RWPE1 (cell line): Measurements from ENCODE around the gene C2orf92.
"Not testable (repeated sequence)": the region's sequence is repeated elsewhere in the genome, so short reads cannot be mapped to it uniquely, and the experiment has no call there.

Experiments used
- CTCF ChIA-PET: fragments of 350-600 bp; sonication (Branson Sonifier 250); formaldehyde crosslinking; extraction: SDS; loops from one replicate; lab custom pipeline; 2021; lab: Yijun Ruan, JAX
- POLR2A ChIA-PET: fragments of 400-600 bp; formaldehyde crosslinking; extraction: SDS; loops from one replicate; lab custom pipeline; 2020; ENCODE audit warnings: antibody characterized with exemption; ENCODE audit not compliant: low non-redundant PET; lab: Yijun Ruan, JAX
- DNase-seq: peaks from one replicate; pipeline ENCODE4 v3.0.0; 2012; ENCODE audit warnings: low spot score
- H3K27ac ChIP-seq: fragments of 450-650 bp; 2 replicates; pipeline ENCODE4 v1.5.1; 2017
- CTCF ChIP-seq: fragments of 450-650 bp; conservative IDR thresholded peaks from 2 replicates; pipeline ENCODE4 v1.5.1; 2017; ENCODE audit warnings: low read depth, mild to moderate bottlenecking

Gene C2orf92

GRCh38 chr2:97669448-97669847 lies at the start of gene C2orf92:
Gene C2orf92 (plus strand): TSS chr2:97669713. CDS start chr2:97669789, 76 bp downstream.
- ChIA-PET CTCF (interaction anchor here (0.8 kb wide), 1 partner anchor 31 kb away, joined by 3 read pairs; no protein-coding TSS in a partner anchor), POLR2A (interaction anchor here (0.6 kb wide), 1 partner anchor 22 kb away, joined by 3 read pairs; no protein-coding TSS in a partner anchor)
- no peak within 1 kb of the TSS for H3K27ac ChIP-seq
- no peak for TF ChIP-seq CTCF
- DNase-seq: no peak

GRCh38 chr2:97620492-97620891 lies 49.0 kb upstream of the C2orf92 start:
- CTCF ChIA-PET, DNase-seq, H3K27ac ChIP-seq, POLR2A ChIA-PET: not testable (repeated sequence)

- DNase-seq, H3K27ac ChIP-seq, CTCF ChIA-PET, POLR2A ChIA-PET: not testable (repeated sequence)
Measured at GRCh38 chr2:97622976-97623375, 46.5 kb upstream of the C2orf92 start.

- DNase-seq, POLR2A ChIA-PET: not testable (repeated sequence)
- H3K27ac ChIP-seq: peak overlapping the region; percentile 92
- CTCF ChIA-PET: interaction anchor here (0.7 kb wide), 1 partner anchor 130 kb away, joined by 5 read pairs; no protein-coding TSS in a partner anchor
Measured at GRCh38 chr2:97625354-97626048, 44.0 kb upstream of the C2orf92 start.

- POLR2A ChIA-PET, DNase-seq: not testable (repeated sequence)
- H3K27ac ChIP-seq: peak overlapping the region; percentile 92
- CTCF ChIA-PET: interaction anchor here (0.7 kb wide), 1 partner anchor 129 kb away, joined by 5 read pairs; no protein-coding TSS in a partner anchor
Measured at GRCh38 chr2:97626049-97626430, 43.5 kb upstream of the C2orf92 start.

GRCh38 chr2:97644023-97644717 lies 25.3 kb upstream of the C2orf92 start:
- POLR2A ChIA-PET: no interaction called here

GRCh38 chr2:97645112-97645694 lies 24.3 kb upstream of the C2orf92 start:
- POLR2A ChIA-PET: interaction anchor here (1.5 to 2.0 kb wide), 2 partner anchors 17 to 19 kb away, joined by 8 to 10 read pairs; partner anchors contain the start of gene ACTR1B
- DNase-seq: peak; percentile 9
- TF ChIP-seq CTCF: no peak
- H3K27ac ChIP-seq: peak overlapping the region; percentile 81
- CTCF ChIA-PET: interaction anchor here (0.7 kb wide), 1 partner anchor 1135 kb away, joined by 3 read pairs; no protein-coding TSS in a partner anchor

More at GRCh38 chr2:97644023-97644717, 25.3 kb upstream of the C2orf92 start:
- CTCF ChIA-PET: interaction anchor here (0.6 kb wide), 1 partner anchor 58 kb away, joined by 3 read pairs; no protein-coding TSS in a partner anchor
- no peak for DNase-seq
- H3K27ac ChIP-seq: no peak overlapping the region
- no peak for TF ChIP-seq CTCF
